NB4 (cell line): Measurements from ENCODE around the gene SDR42E1.
"Not testable (repeated sequence)": the region's sequence is repeated elsewhere in the genome, so short reads cannot be mapped to it uniquely, and the experiment has no call there.

Source experiments
- DNase-seq: peaks from one replicate; pipeline ENCODE4 v3.0.0; 2010; ENCODE audit warnings: low read depth
- H3K4me3 ChIP-seq: one replicate; pipeline ENCODE4 v1.5.1; 2011; ENCODE audit warnings: mild to moderate bottlenecking, low read depth, low read length, moderate library complexity
- CTCF ChIP-seq: IDR thresholded peaks from one replicate; pipeline ENCODE4 v1.5.1; 2012; ENCODE audit warnings: low read depth, low read length
- MAX ChIP-seq: IDR thresholded peaks from 2 replicates; pipeline ENCODE4 v1.6.1; 2011; ENCODE audit warnings: low read depth, low read length
- MYC ChIP-seq: IDR thresholded peaks from 2 replicates; pipeline ENCODE4 v1.6.1; 2011; ENCODE audit warnings: low read depth, low read length
- POLR2A ChIP-seq: IDR thresholded peaks from 2 replicates; pipeline ENCODE4 v1.6.1; 2011; ENCODE audit warnings: mild to moderate bottlenecking; ENCODE audit not compliant: insufficient read length; ENCODE audit errors: extremely low read depth

The SDR42E1 gene

GRCh38 chr16:82013139-82013538, 1.9 kb upstream of the SDR42E1 start:
- H3K4me3 ChIP-seq, result no peak overlapping the region
- TF ChIP-seq MAX, result no peak
- TF ChIP-seq POLR2A, result no peak
- TF ChIP-seq MYC, result no peak
- TF ChIP-seq CTCF, result no peak
- peak; percentile 11 for DNase-seq

GRCh38 chr16:82010649-82011048, 621 bp downstream of the SDR42E1 start:
- no peak overlapping the region for H3K4me3 ChIP-seq
- TF ChIP-seq CTCF (no peak), POLR2A (no peak), MAX (no peak), MYC (no peak)
- DNase-seq, result no peak

GRCh38 chr16:82009789-82010188, 1.5 kb downstream of the SDR42E1 start:
- DNase-seq, H3K4me3 ChIP-seq: not testable (repeated sequence)

GRCh38 chr16:82008957-82009592, 2.2 kb downstream of the SDR42E1 start:
- no peak overlapping the region for H3K4me3 ChIP-seq
- no peak for DNase-seq
- TF ChIP-seq MYC, result no peak
- no peak for TF ChIP-seq MAX
- no peak for TF ChIP-seq CTCF
- no peak for TF ChIP-seq POLR2A

- H3K4me3 ChIP-seq, result no peak overlapping the region
- DNase-seq, result no peak
- no peak for TF ChIP-seq POLR2A
- TF ChIP-seq MYC, result no peak
- TF ChIP-seq MAX, result no peak
- no peak for TF ChIP-seq CTCF
Observed at GRCh38 chr16:82007189-82007588, 4.1 kb downstream of the SDR42E1 start.

GRCh38 chr16:82006036-82006435, 5.2 kb downstream of the SDR42E1 start:
- DNase-seq, result no peak
- TF ChIP-seq CTCF (no peak), MAX (no peak), POLR2A (no peak), MYC (no peak)
- H3K4me3 ChIP-seq, result no peak overlapping the region
